ENCODE data around the gene ERBB4. TPM values are rescaled to one million over a fixed set of nuclear protein-coding genes. Genes with fewer than 3 reads are reported as not detected.

ERBB4 gene
- polyA plus RNA-seq, 1 of the 3 experiments (the other 2 are of a cell fraction), result 0.05 TPM

- no peak for TF ChIP-seq REST (IDR thresholded peaks at IDR 0.05; ENCODE audit: low read depth, low read length)
These were observed 448.7 kb downstream of the ERBB4 start (continued) for GRCh38 chr2:212089873-212090272.

- no peaks in the 10 kb centered on the region for H3F3A ChIP-seq (replicated peaks; ENCODE audit: insufficient read depth)
- TF ChIP-seq USF2 (IDR thresholded peaks at IDR 0.05; ENCODE audit: borderline replicate concordance, low read depth, low read length), result no peak
- TF ChIP-seq USF1 (IDR thresholded peaks at IDR 0.05; ENCODE audit: borderline replicate concordance, low read depth), result no peak
- no peak for TF ChIP-seq JUND (IDR thresholded peaks at IDR 0.05)
- no peak for TF ChIP-seq REST (IDR thresholded peaks at IDR 0.05; ENCODE audit: low read depth, low read length)
- no peak for TF ChIP-seq ZBTB33 (IDR thresholded peaks at IDR 0.05; ENCODE audit: borderline replicate concordance, low read depth)
- TF ChIP-seq MEF2A (IDR thresholded peaks at IDR 0.05; ENCODE audit: borderline replicate concordance, low read depth), result no peak
- no peak for TF ChIP-seq SIN3A (IDR thresholded peaks at IDR 0.05; ENCODE audit: borderline replicate concordance, low read depth, low read length)
- no peak for TF ChIP-seq POLR2AphosphoS5 (IDR thresholded peaks at IDR 0.05; ENCODE audit: low read depth, low read length)
- TF ChIP-seq IRF3 (IDR thresholded peaks at IDR 0.05; ENCODE audit: low read depth, low read length), result no peak
- no peak for TF ChIP-seq EP300 (IDR thresholded peaks at IDR 0.05; ENCODE audit: borderline replicate concordance in 1 of 2, low read depth in 1 of 2, low read length in 1 of 2)
- no peaks in the 10 kb centered on the region for H3K36me3 ChIP-seq (replicated peaks in 1 of 2; ENCODE audit: control insufficient read depth in 1 of 2, insufficient read depth in 2 of 2, low read length in 1 of 2)
- no peak overlapping the region for H2AFZ ChIP-seq (ENCODE audit: low read depth)
- POLR2A ChIA-PET, result no interaction called here
- H3K4me1 ChIP-seq (ENCODE audit: control insufficient read depth in 1 of 2, insufficient read depth in 2 of 2, low read depth in 1 of 2, low read length in 1 of 2), result no peaks in the 10 kb centered on the region
- H3K9me2 ChIP-seq, result 0 out of 2 replicates have a peak, but pooled peaks cover under 1% of the 10 kb centered on the region
- H3K4me2 ChIP-seq, result no peak overlapping the region
- H3K9ac ChIP-seq, result no peak overlapping the region
- no peaks in the 10 kb centered on the region for H3K27me3 ChIP-seq (ENCODE audit: insufficient read depth)
- 36% methylated on average over 1 of the region's 1 CpG for WGBS (ENCODE audit: low lambda C conversion rate)
- DNase-seq, result no peak
- H3K79me2 ChIP-seq (ENCODE audit: insufficient read depth), result no peaks in the 10 kb centered on the region
- no peaks in the 10 kb centered on the region for H4K20me1 ChIP-seq (ENCODE audit: insufficient read depth)
- H3K9me3 ChIP-seq, result no peaks in the 10 kb centered on the region; the same call in 1 of the 2 replicates
- H3K4me3 ChIP-seq (ENCODE audit: low read depth in 2 of 2, low read length in 1 of 2), result no peak overlapping the region
- CTCF ChIA-PET, result no interaction called here
- no peak overlapping the region for H3K27ac ChIP-seq (ENCODE audit: low read depth in 2 of 2, low read length in 1 of 2)
These were observed 450.2 kb downstream of the ERBB4 start for GRCh38 chr2:212088353-212088752.

Data from SK-N-SH (cell line).